Natural killer cell (primary cell): ENCODE measurements around the gene HSF2BP. TPM values are rescaled to one million over a fixed set of nuclear protein-coding genes. Genes with fewer than 3 reads are reported as not detected.
"Not testable (repeated sequence)": the region's sequence is repeated elsewhere in the genome, so short reads cannot be mapped to it uniquely, and the experiment has no call there.

Experiments
- ATAC-seq, 3 donors: fragments of 150-1000 bp in 2 of 3; fragments of 200-7000 bp in 1 of 3; cut with Tn5 transposase; 1 replicate in 1 of 3; 2 replicates in 2 of 3; pipeline ENCODE4 v1.10.0; 2021; ENCODE audit warnings: mild to moderate bottlenecking in 2 of 3, moderate library complexity in 2 of 3
- DNase-seq, 2 donors: peaks; one replicate each; pipeline versions ENCODE4 v3.0.0 to v3.0.0-alpha.2; 2013 to 2021; ENCODE audit warnings: mixed read lengths in 1 of 2
- H3K27ac ChIP-seq: one replicate; pipeline ENCODE4 v1.5.1; 2013; ENCODE audit warnings: mild to moderate bottlenecking, low read length
- H3K27me3 ChIP-seq: one replicate; pipeline ENCODE4 v1.6.1; 2013; ENCODE audit warnings: low read length; ENCODE audit not compliant: control insufficient read depth, insufficient read depth
- H3K36me3 ChIP-seq: one replicate; pipeline ENCODE4 v1.6.1; 2013; ENCODE audit warnings: low read length; ENCODE audit not compliant: control insufficient read depth, insufficient read depth
- H3K4me1 ChIP-seq: one replicate; pipeline ENCODE4 v1.6.1; 2013; ENCODE audit warnings: low read length; ENCODE audit not compliant: control insufficient read depth, insufficient read depth
- H3K4me3 ChIP-seq: one replicate; pipeline ENCODE4 v1.5.1; 2013; ENCODE audit warnings: low read length
- H3K9me3 ChIP-seq: one replicate; pipeline ENCODE4 v1.6.1; 2013; ENCODE audit warnings: low read length; ENCODE audit not compliant: control insufficient read depth, insufficient read depth
- H3K27ac Mint-ChIP-seq, 2 donors: one replicate each; pipeline ENCODE4 v1.8.0; 2022; ENCODE audit warnings: mild to moderate bottlenecking in 2 of 2, mixed read lengths in 2 of 2, moderate library complexity in 1 of 2
- H3K27me3 Mint-ChIP-seq, 2 donors: one replicate each; pipeline ENCODE4 v1.8.0; 2022; ENCODE audit warnings: low read depth in 2 of 2, mixed read lengths in 2 of 2
- H3K36me3 Mint-ChIP-seq: one replicate; pipeline ENCODE4 v1.8.0; 2022; ENCODE audit warnings: mixed read lengths
- H3K4me1 Mint-ChIP-seq, 2 donors: one replicate each; pipeline ENCODE4 v1.8.0; 2022; ENCODE audit warnings: mixed read lengths in 2 of 2
- H3K4me3 Mint-ChIP-seq: one replicate; pipeline ENCODE4 v1.8.0; 2022; ENCODE audit warnings: mild to moderate bottlenecking, moderate library complexity, mixed read lengths
- H3K9me3 Mint-ChIP-seq, 2 donors: one replicate each; pipeline ENCODE4 v1.8.0; 2022; ENCODE audit warnings: mixed read lengths in 2 of 2
- CTCF ChIP-seq: fragments of 200-600 bp; IDR thresholded peaks from one replicate; pipeline ENCODE4 v1.8.0; 2022; ENCODE audit warnings: antibody characterized with exemption
- WGBS: methylation state at CpG from one replicate; pipeline ENCODE4 v1.1.7; 2013; ENCODE audit warnings: missing lambda C conversion rate; ENCODE audit not compliant: insufficient coverage; 5-methylcytosine and 5-hydroxymethylcytosine counted together
- intact Hi-C: fragments of 100-400 bp; cut with micrococcal nuclease; formaldehyde crosslinking; loops from one replicate; pipeline ENCODE4 v1.14.2; 2022
- total RNA-seq, 4 donors: library from RNA; stranded (reverse); fragments of 120-200 nt in 1 of 4; gene quantifications; one replicate each; pipeline versions ENCODE4 v1.2.3 to v1.2.4, GENCODE V29; 2013 to 2022

HSF2BP gene
- total RNA-seq, 3 donors from 2014 or later (not counting 1 experiment from before 2014, with no cell fraction given) = 0.33 to 0.39 TPM; not detected in 1

- intact Hi-C loops = no loop called here
- Mint-ChIP-seq H3K4me1 (no peaks in the 10 kb centered on the region), H3K27me3 (peaks cover 9 to 11% of the 10 kb centered on the region in 2 donors), H3K36me3 (no peaks in the 10 kb centered on the region), H3K4me3 (no peak overlapping the region), H3K9me3 (no peaks in the 10 kb centered on the region), H3K27ac (no peak overlapping the region)
- DNase-seq (no peak), ATAC-seq (peak in 1 of 3 donors; percentile 5)
- Histone ChIP-seq H3K27me3 (no peaks in the 10 kb centered on the region), H3K4me3 (no peak overlapping the region), H3K36me3 (no peaks in the 10 kb centered on the region), H3K27ac (no peak overlapping the region), H3K4me1 (peaks cover 4% of the 10 kb centered on the region), H3K9me3 (no peaks in the 10 kb centered on the region)
- 90% methylated on average over 6 of the region's 6 CpGs for WGBS
- no peak for TF ChIP-seq CTCF
These were observed 87.3 kb downstream of the HSF2BP start for GRCh38 chr21:43571976-43572375.

- H3K27me3 ChIP-seq, H3K27ac ChIP-seq, ATAC-seq, H3K27me3 Mint-ChIP-seq, DNase-seq, H3K4me1 Mint-ChIP-seq, H3K9me3 ChIP-seq, H3K36me3 ChIP-seq, H3K27ac Mint-ChIP-seq, H3K4me1 ChIP-seq, H3K4me3 ChIP-seq, H3K36me3 Mint-ChIP-seq, H3K9me3 Mint-ChIP-seq, intact Hi-C loops, H3K4me3 Mint-ChIP-seq: not testable (repeated sequence)
- WGBS = no CpG with 5 or more reads among the region's 3 CpGs
These were observed 89.1 kb downstream of the HSF2BP start for GRCh38 chr21:43570195-43570594.

GRCh38 chr21:43562451-43562850 lies 96.8 kb downstream of the HSF2BP start:
- intact Hi-C loops, H3K4me3 ChIP-seq, ATAC-seq, DNase-seq, H3K27ac Mint-ChIP-seq, H3K27ac ChIP-seq, H3K4me1 Mint-ChIP-seq, H3K9me3 Mint-ChIP-seq, H3K36me3 Mint-ChIP-seq, H3K4me1 ChIP-seq, H3K9me3 ChIP-seq, H3K27me3 ChIP-seq, H3K4me3 Mint-ChIP-seq, H3K36me3 ChIP-seq, H3K27me3 Mint-ChIP-seq: not testable (repeated sequence)
- no CpG with 5 or more reads among the region's 5 CpGs for WGBS

DNA sequence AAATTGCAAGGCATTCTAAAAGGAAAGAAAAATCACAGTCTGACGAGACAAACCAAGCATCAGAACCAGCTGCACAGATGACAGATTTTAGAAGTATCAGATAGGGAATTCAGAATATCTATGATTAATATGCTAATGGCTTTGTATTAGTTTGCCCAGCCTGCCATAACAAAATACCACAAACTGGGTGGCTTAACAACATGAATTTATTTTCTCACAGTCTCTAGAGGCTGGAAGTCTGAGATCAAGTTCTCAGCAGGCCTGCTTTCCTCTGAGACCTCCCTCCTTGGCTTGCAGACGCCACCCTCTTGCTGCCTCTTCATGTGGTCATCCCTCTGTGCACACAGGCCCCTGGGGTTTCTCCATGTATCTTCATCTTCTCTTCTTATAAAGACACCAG lies 118.7 kb downstream of the HSF2BP start:
- H3K4me3 Mint-ChIP-seq, intact Hi-C loops: not testable (repeated sequence)
- WGBS = no CpG with 5 or more reads among the region's 2 CpGs

GRCh38 chr21:43522495-43523131 lies 136.7 kb downstream of the HSF2BP start:
- H3K27ac Mint-ChIP-seq, DNase-seq, H3K27me3 ChIP-seq, intact Hi-C loops, H3K36me3 ChIP-seq, H3K9me3 Mint-ChIP-seq, H3K27me3 Mint-ChIP-seq, H3K36me3 Mint-ChIP-seq, H3K4me1 Mint-ChIP-seq, H3K4me3 ChIP-seq, ATAC-seq, H3K9me3 ChIP-seq, H3K27ac ChIP-seq, H3K4me3 Mint-ChIP-seq, H3K4me1 ChIP-seq: not testable (repeated sequence)
- WGBS = no CpG with 5 or more reads among the region's 8 CpGs

More for the DNA sequence above, 118.7 kb downstream of the HSF2BP start:
- not testable (repeated sequence) for H3K27me3 Mint-ChIP-seq, H3K27ac Mint-ChIP-seq, H3K4me1 Mint-ChIP-seq, ATAC-seq, H3K27me3 ChIP-seq, H3K4me3 ChIP-seq, H3K9me3 Mint-ChIP-seq, H3K4me1 ChIP-seq, H3K9me3 ChIP-seq, H3K36me3 Mint-ChIP-seq, DNase-seq, H3K36me3 ChIP-seq, H3K27ac ChIP-seq

DNA sequence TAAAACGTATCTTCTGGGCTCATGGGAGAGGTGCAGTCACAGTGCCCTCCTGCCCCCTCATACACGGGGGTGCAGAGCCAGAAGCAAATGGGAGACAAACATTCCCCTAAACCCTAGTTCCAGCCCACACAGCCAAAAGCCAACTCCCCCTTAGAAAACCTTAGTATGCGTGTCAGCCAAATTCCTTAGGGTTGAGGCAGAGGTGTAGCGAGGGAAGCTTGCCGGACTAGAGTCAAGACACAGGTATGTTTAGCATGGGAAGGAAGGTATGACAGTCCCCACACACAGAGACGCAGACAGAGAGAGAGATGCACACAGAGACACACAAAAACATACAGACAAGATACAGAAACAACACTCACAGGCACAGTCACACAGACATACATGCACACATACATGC lies 141.6 kb downstream of the HSF2BP start:
- H3K4me1 ChIP-seq, intact Hi-C loops, H3K27me3 Mint-ChIP-seq, H3K36me3 Mint-ChIP-seq, H3K9me3 Mint-ChIP-seq, H3K4me1 Mint-ChIP-seq, ATAC-seq, H3K27ac ChIP-seq, DNase-seq, H3K36me3 ChIP-seq, H3K4me3 ChIP-seq, H3K27ac Mint-ChIP-seq, H3K4me3 Mint-ChIP-seq, H3K9me3 ChIP-seq, H3K27me3 ChIP-seq: not testable (repeated sequence)
- no CpG with 5 or more reads among the region's 6 CpGs for WGBS

- H3K27ac Mint-ChIP-seq, H3K27me3 Mint-ChIP-seq, intact Hi-C loops, H3K9me3 ChIP-seq, H3K36me3 ChIP-seq, H3K4me3 ChIP-seq, H3K4me1 Mint-ChIP-seq, H3K27ac ChIP-seq, H3K4me3 Mint-ChIP-seq, DNase-seq, H3K36me3 Mint-ChIP-seq, H3K27me3 ChIP-seq, ATAC-seq, H3K9me3 Mint-ChIP-seq, H3K4me1 ChIP-seq: not testable (repeated sequence)
- no CpG with 5 or more reads among the region's 10 CpGs for WGBS
These were observed 142.2 kb downstream of the HSF2BP start for GRCh38 chr21:43516860-43517627.
